ENCODE measurements around the gene LTB4R. TPM values are rescaled to one million over a fixed set of nuclear protein-coding genes. Genes with fewer than 3 reads are reported as not detected.

The LTB4R gene
- total RNA-seq, 1 experiment from 2014 or later: 9.4 TPM

- ChIA-PET POLR2A (interaction anchor here (0.5 to 1.7 kb wide), 4 partner anchors 8 to 146 kb away, joined by 3 to 8 read pairs (median 6); partner anchors contain the start of genes DHRS1, NOP9 and TINF2), CTCF (interaction anchor here (0.7 to 6.8 kb wide), 60 partner anchors 9 to 249 kb away, joined by 3 to 97 read pairs (median 4); partner anchors contain the start of genes ADCY4, CBLN3, CHMP4A and DCAF11)
- Mint-ChIP-seq H3K9me3 (no peaks in the 10 kb centered on the region), H3K27ac (peak within 1 kb of the TSS; percentile 49), H3K4me1 (peaks cover 15% of the 10 kb centered on the region), H3K27me3 (ENCODE audit: low read depth) (peaks cover 14% of the 10 kb centered on the region), H3K36me3 (peaks cover 41% of the 10 kb centered on the region), H3K4me3 (no peak within 1 kb of the TSS)
- TF ChIP-seq TP53 (CRISPR knock-in tag; IDR thresholded peaks at IDR 0.05) (no peak), MXD4 (CRISPR knock-in tag; IDR thresholded peaks at IDR 0.05; ENCODE audit: borderline replicate concordance) (no peak), SP1 (CRISPR knock-in tag; conservative IDR thresholded peaks at IDR 0.05) (no peak), CTCF (IDR thresholded peaks at IDR 0.05) (peak; percentile 84), ZNF423 (CRISPR knock-in tag; IDR thresholded peaks at IDR 0.05) (no peak), ZNF396 (CRISPR knock-in tag; IDR thresholded peaks at IDR 0.05; ENCODE audit: borderline replicate concordance) (no peak), GABPB1 (CRISPR knock-in tag; IDR thresholded peaks at IDR 0.05) (peak; percentile 84; the same call in 1 of the 2 replicates), USF2 (CRISPR knock-in tag; IDR thresholded peaks at IDR 0.05) (no peak), ZNF416 (CRISPR knock-in tag; IDR thresholded peaks at IDR 0.05) (no peak), RELA (CRISPR knock-in tag; IDR thresholded peaks at IDR 0.05; ENCODE audit: borderline replicate concordance) (no peak)
- TF ChIP-seq, protein P1, sequence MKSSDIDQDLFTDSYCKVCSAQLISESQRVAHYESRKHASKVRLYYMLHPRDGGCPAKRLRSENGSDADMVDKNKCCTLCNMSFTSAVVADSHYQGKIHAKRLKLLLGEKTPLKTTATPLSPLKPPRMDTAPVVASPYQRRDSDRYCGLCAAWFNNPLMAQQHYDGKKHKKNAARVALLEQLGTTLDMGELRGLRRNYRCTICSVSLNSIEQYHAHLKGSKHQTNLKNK (CRISPR knock-in tag; IDR thresholded peaks at IDR 0.05): no peak
- DNase-seq (ENCODE audit: low spot score) (peak; percentile 77), ATAC-seq (peak; percentile 56)
Observed at GRCh38 chr14:24307575-24308341, 3.5 kb upstream of the LTB4R start, which contains the start of gene CIDEB. Gene CIDEB, minus strand, starts transcription at chr14:24307977. Its CDS starts 119 bp downstream, at chr14:24307858.

- H3K4me3 Mint-ChIP-seq: no peak overlapping the region
- ChIA-PET POLR2A (interaction anchor here (0.5 to 1.7 kb wide), 3 partner anchors 9 to 67 kb away, joined by 3 to 8 read pairs (median 8); partner anchors contain the start of genes DHRS1, NOP9 and TINF2), CTCF (interaction anchor here (0.7 to 6.8 kb wide), 58 partner anchors 8 to 250 kb away, joined by 3 to 97 read pairs (median 4); partner anchors contain the start of genes ADCY4, CBLN3, CHMP4A and DCAF11)
- DNase-seq (ENCODE audit: low spot score): no peak
- peaks cover 36% of the 10 kb centered on the region for H3K36me3 Mint-ChIP-seq
- peaks cover 15% of the 10 kb centered on the region for H3K4me1 Mint-ChIP-seq
- H3K27me3 Mint-ChIP-seq (ENCODE audit: low read depth): peaks cover 20% of the 10 kb centered on the region
- H3K9me3 Mint-ChIP-seq: no peaks in the 10 kb centered on the region
- no peak overlapping the region for H3K27ac Mint-ChIP-seq
- TF ChIP-seq MAX (CRISPR knock-in tag; IDR thresholded peaks at IDR 0.05): 0 out of 2 replicates have a peak, but pooled peaks have one; percentile 18
- TF ChIP-seq NR3C1 (CRISPR knock-in tag; conservative IDR thresholded peaks at IDR 0.05; ENCODE audit: low read depth): no peak
- ATAC-seq: no peak
Observed at GRCh38 chr14:24308342-24309124, 2.8 kb upstream of the LTB4R start.

DNA sequence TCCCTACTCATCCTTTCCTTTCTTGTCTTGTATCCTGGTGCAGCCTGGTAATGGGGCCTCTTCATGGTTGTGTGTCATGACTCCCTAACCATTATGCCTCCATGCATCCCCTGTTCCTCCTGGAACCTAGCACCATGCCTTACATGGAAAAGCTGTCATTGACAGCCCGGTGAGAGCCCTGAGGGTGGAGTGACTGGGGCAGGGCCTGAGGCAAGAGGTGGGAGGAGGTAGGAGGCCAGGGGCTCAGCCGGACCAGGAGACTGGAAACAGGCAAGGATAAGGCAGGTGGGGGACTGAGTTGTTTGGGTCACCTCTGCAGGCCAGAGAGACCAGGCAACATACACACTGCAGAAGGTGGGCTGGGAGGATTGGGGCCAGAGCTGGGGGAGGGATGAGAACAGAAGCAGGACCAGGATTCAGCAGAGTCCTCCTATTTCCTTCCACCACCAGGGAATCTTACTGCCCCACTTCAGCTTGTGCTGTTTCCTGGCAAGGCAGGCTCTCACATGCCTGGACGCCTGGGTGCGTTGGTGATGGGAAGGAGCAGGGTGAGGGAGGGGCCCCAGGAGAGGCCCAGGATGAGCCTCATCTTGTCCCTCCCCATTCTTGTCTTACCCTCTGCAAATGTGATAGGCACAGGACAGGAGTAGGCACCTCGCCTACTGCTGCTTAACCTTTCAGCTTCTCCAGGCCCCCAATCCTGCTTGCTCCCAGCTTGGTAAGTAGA is 1.6 kb upstream of the LTB4R start, which contains the start of gene LTB4R2:
LTB4R2 (plus strand) TSS at position 603 of the 727 bp plus-strand sequence. CDS start 525 bp downstream, outside the sequence.
- Mint-ChIP-seq H3K27me3 (ENCODE audit: low read depth) (peaks cover 32% of the 10 kb centered on the region), H3K4me1 (peaks cover 15% of the 10 kb centered on the region), H3K4me3 (peak within 1 kb of the TSS; percentile 41), H3K27ac (no peak within 1 kb of the TSS), H3K9me3 (no peaks in the 10 kb centered on the region), H3K36me3 (peaks cover 25% of the 10 kb centered on the region)
- DNase-seq (ENCODE audit: low spot score) (no peak), ATAC-seq (no peak)
- POLR2A ChIA-PET: interaction anchor here (1.8 to 2.0 kb wide), 2 partner anchors 10 to 67 kb away, joined by 8 read pairs; partner anchors contain the start of genes DHRS1, NOP9 and TINF2
- CTCF ChIA-PET: interaction anchor here (1.1 to 6.8 kb wide), 13 partner anchors 10 to 127 kb away, joined by 4 to 97 read pairs (median 10); partner anchors contain the start of genes ADCY4, CBLN3, DHRS1 and KHNYN
- no peak for TF ChIP-seq ARID4B (CRISPR knock-in tag; IDR thresholded peaks at IDR 0.05; ENCODE audit: borderline replicate concordance)
- TF ChIP-seq ZNF138 (CRISPR knock-in tag; conservative IDR thresholded peaks at IDR 0.05): no peak
- no peak for TF ChIP-seq GABPB1 (CRISPR knock-in tag; IDR thresholded peaks at IDR 0.05)
- no peak for TF ChIP-seq EMX1 (CRISPR knock-in tag; IDR thresholded peaks at IDR 0.05)

Data from WTC11 (cell line).